ENCODE data around the gene CELSR1. TPM values are rescaled to one million over a fixed set of nuclear protein-coding genes. Genes with fewer than 3 reads are reported as not detected.

CELSR1 gene
- total RNA-seq, 1 experiment from 2014 or later: 19.6 TPM

- intact Hi-C loops (cut with micrococcal nuclease): no loop called here
- POLR2A ChIA-PET: no interaction called here
- RAD21 ChIA-PET (ENCODE audit: low non-redundant PET in 1 of 2, low total read pairs in 2 of 2, uncharacterized antibody in 2 of 2, unreplicated experiment in 2 of 2): no interaction called here
- no peak for TF ChIP-seq RAD21 (IDR thresholded peaks at IDR 0.05; ENCODE audit: low read depth)
- no peak for TF ChIP-seq POLR2AphosphoS5 (IDR thresholded peaks at IDR 0.05; ENCODE audit: low read depth, low read length)
- TF ChIP-seq ELF1 (IDR thresholded peaks at IDR 0.05; ENCODE audit: borderline replicate concordance, low read depth): no peak
- TF ChIP-seq TCF7L2 (IDR thresholded peaks at IDR 0.05; ENCODE audit: borderline replicate concordance, extremely low read depth, insufficient read depth, insufficient read length): no peak
- no peak for TF ChIP-seq CBX3 (IDR thresholded peaks at IDR 0.05; ENCODE audit: low read depth)
- TF ChIP-seq JUND (IDR thresholded peaks at IDR 0.05): no peak
- no peak for TF ChIP-seq CEBPB (IDR thresholded peaks at IDR 0.05; ENCODE audit: low read depth)
- no peak for TF ChIP-seq ATF3 (IDR thresholded peaks at IDR 0.05)
- no peak for TF ChIP-seq EZH2 (IDR thresholded peaks at IDR 0.05)
- TF ChIP-seq POLR2A (IDR thresholded peaks at IDR 0.05; ENCODE audit: borderline replicate concordance, extremely low read depth, insufficient read depth, insufficient read length): no peak
- no peak for TF ChIP-seq CTCF (IDR thresholded peaks at IDR 0.05 in 2 of 3, conservative IDR thresholded peaks at IDR 0.05 in 1 of 3; ENCODE audit: borderline replicate concordance in 1 of 3, insufficient read depth in 1 of 3, low read depth in 2 of 3, low read length in 2 of 3)
- no peak for TF ChIP-seq YY1 (IDR thresholded peaks at IDR 0.05; ENCODE audit: extremely low read depth, insufficient replicate concordance, low read depth, low read length)
- no peak for TF ChIP-seq FOSL1 (IDR thresholded peaks at IDR 0.05; ENCODE audit: low read depth)
- TF ChIP-seq SRF (IDR thresholded peaks at IDR 0.05; ENCODE audit: low read depth): no peak
- TF ChIP-seq EZH2phosphoT487 (IDR thresholded peaks at IDR 0.05; ENCODE audit: borderline replicate concordance): no peak
- no peak for TF ChIP-seq SP1 (IDR thresholded peaks at IDR 0.05; ENCODE audit: low read depth)
- H2AFZ ChIP-seq (ENCODE audit: low read depth, low read length, poor library complexity, severe bottlenecking): no peak overlapping the region
- ATAC-seq (no peak), DNase-seq (ENCODE audit: low read depth, low spot score) (no peak)
- H3K4me3 ChIP-seq (replicated peaks in 1 of 2; ENCODE audit: low read depth in 1 of 2, low read length in 2 of 2): no peak overlapping the region
- H3K79me2 ChIP-seq (ENCODE audit: insufficient read depth, low read length): no peaks in the 10 kb centered on the region
- no peak overlapping the region for H3K4me2 ChIP-seq (ENCODE audit: low read length)
- no peaks in the 10 kb centered on the region for H3K36me3 ChIP-seq (ENCODE audit: control insufficient read depth in 1 of 2, insufficient read depth in 2 of 2, low read length in 2 of 2)
- peaks cover 4 to 18% of the 10 kb centered on the region in 2 experiments; a peak in 3 of 4 replicates for H3K4me1 ChIP-seq (ENCODE audit: control insufficient read depth in 1 of 2, insufficient read depth in 2 of 2, low read length in 2 of 2)
- BruUV-seq (replicated peaks): no TSS peak
- H4K20me1 ChIP-seq (ENCODE audit: insufficient read depth): no peaks in the 10 kb centered on the region
- H3K9ac ChIP-seq (ENCODE audit: low read length): no peak overlapping the region
- CTCF ChIA-PET: interaction anchor here (4.1 kb wide), 1 partner anchor 171 kb away, joined by 146 read pairs; the partner anchor contains the start of gene CELSR1
- no peaks in the 10 kb centered on the region; a peak in 1 of 4 replicates for H3K9me3 ChIP-seq (ENCODE audit: control insufficient read depth in 1 of 2, insufficient read depth in 1 of 2, low read depth in 1 of 2, low read length in 2 of 2)
- no peak overlapping the region for H3K27ac ChIP-seq (ENCODE audit: low read depth, low read length)
- no peaks in the 10 kb centered on the region for H3K27me3 ChIP-seq (ENCODE audit: insufficient read depth, low read length)
- no peaks in the 10 kb centered on the region for H3K9me2 ChIP-seq (ENCODE audit: insufficient read depth)
These were observed 167.5 kb downstream of the CELSR1 start for GRCh38 chr22:46369716-46370583.
